H1 (cell line): Measurements from ENCODE around the gene PF4V1. TPM values are rescaled to one million over a fixed set of nuclear protein-coding genes. Genes with fewer than 3 reads are reported as not detected.

ENCODE experiments used
- BRCA1 ChIP-seq: IDR thresholded peaks from 2 replicates; pipeline ENCODE4 v1.6.1; 2012; ENCODE audit warnings: low read depth, low read length, improper control_type of control experiment
- CHD7 ChIP-seq: fragments of 300-600 bp; sonication (generic); IDR thresholded peaks from 2 replicates; pipeline ENCODE4 v1.7.1; 2012; ENCODE audit warnings: low read length, moderate library complexity, mild to moderate bottlenecking, inconsistent platforms; ENCODE audit not compliant: insufficient replicate concordance
- CTCF ChIP-seq, 3 experiments: IDR thresholded peaks; 1 replicate in 2 of 3; 2 replicates in 1 of 3; pipeline versions ENCODE4 v1.5.1 to v1.6.1; 2011; ENCODE audit warnings: low read length in 3 of 3, mild to moderate bottlenecking in 3 of 3, inconsistent platforms in 2 of 3, low read depth in 1 of 3, moderate library complexity in 1 of 3; ENCODE audit not compliant: insufficient read depth in 1 of 3; ENCODE audit errors: control extremely low read depth in 1 of 3
- NANOG ChIP-seq: IDR thresholded peaks from 2 replicates; pipeline ENCODE4 v1.6.1; 2011; ENCODE audit warnings: low read length, low read depth, mild to moderate bottlenecking, inconsistent platforms; ENCODE audit not compliant: insufficient read depth, poor library complexity, severe bottlenecking
- POU5F1 ChIP-seq: IDR thresholded peaks from 2 replicates; pipeline ENCODE4 v1.6.1; 2011; ENCODE audit warnings: low read depth, mild to moderate bottlenecking, low read length, moderate library complexity
- SP2 ChIP-seq: IDR thresholded peaks from 2 replicates; pipeline ENCODE4 v1.6.1; 2012; ENCODE audit warnings: mild to moderate bottlenecking, low read length, inconsistent platforms
- USF2 ChIP-seq: IDR thresholded peaks from 2 replicates; pipeline ENCODE4 v1.6.1; 2011; ENCODE audit warnings: low read length, improper control_type of control experiment
- polyA plus RNA-seq, 7 experiments: library from polyadenylated mRNA; depleted of rRNA in 3 of 7; stranded (reverse) in 5 of 7; unstranded in 2 of 7; fragments of >200 nt in 5 of 7; fragments of 200-250 nt in 2 of 7; gene quantifications; 1 replicate in 5 of 7; 2 replicates in 1 of 7; 4 replicates in 1 of 7; pipeline versions ENCODE4 v1.2.1 to v1.2.3, GENCODE V29; 2011 to 2013; ENCODE audit warnings: missing spikeins in 2 of 7, mixed read lengths in 2 of 7
- total RNA-seq: library from RNA; stranded (reverse); fragmentation: NEBNext Ultra II Directional; extraction: Animal tissue kit (Norgen Biotek cat#: 25700); gene quantifications from 2 replicates; pipeline ENCODE4 v1.2.1, GENCODE V29; 2021

Gene PF4V1
- total and polyA plus RNA-seq, 2 of the 8 experiments (the other 6 are each of a cell fraction or from before 2014, with no cell fraction given), result not detected

- TF ChIP-seq CHD7 (no peak), SP2 (no peak), NANOG (no peak), CTCF (IDR thresholded peaks at IDR 0.05; ENCODE audit: control extremely low read depth in 1 of 3, insufficient read depth in 1 of 3, low read depth in 1 of 3, low read length in 3 of 3) (no peak), USF2 (no peak), POU5F1 (no peak), BRCA1 (no peak)
- TF ChIP-seq, all 59 proteins: peak for 0
These were observed 24.1 kb upstream of the PF4V1 start (continued) for GRCh38 chr4:73828956-73829355.
